Cardiac fibroblast (primary cell): ENCODE measurements around the gene DNM1.

ENCODE experiments used
- DNase-seq, 2 donors: peaks; one replicate each; pipeline versions ENCODE4 v3.0.0 to v3.0.0-alpha.2; 2010; ENCODE audit warnings: low read depth in 2 of 2
- H3K4me3 ChIP-seq, 2 donors: replicated peaks in 1 of 2; 1 replicate in 1 of 2; 2 replicates in 1 of 2; pipeline ENCODE4 v1.5.1; 2011; ENCODE audit warnings: low read depth in 2 of 2, low read length in 2 of 2, mild to moderate bottlenecking in 2 of 2, moderate library complexity in 1 of 2
- TF ChIP-seq, protein P1 (sequence below): IDR thresholded peaks from one replicate; pipeline ENCODE4 v1.5.1; 2011; ENCODE audit warnings: low read depth, mild to moderate bottlenecking, low read length, inconsistent platforms

The DNM1 gene

GRCh38 chr9:128185979-128186965, 16.9 kb upstream of the DNM1 start:
- H3K4me3 ChIP-seq, result no peak overlapping the region

DNA sequence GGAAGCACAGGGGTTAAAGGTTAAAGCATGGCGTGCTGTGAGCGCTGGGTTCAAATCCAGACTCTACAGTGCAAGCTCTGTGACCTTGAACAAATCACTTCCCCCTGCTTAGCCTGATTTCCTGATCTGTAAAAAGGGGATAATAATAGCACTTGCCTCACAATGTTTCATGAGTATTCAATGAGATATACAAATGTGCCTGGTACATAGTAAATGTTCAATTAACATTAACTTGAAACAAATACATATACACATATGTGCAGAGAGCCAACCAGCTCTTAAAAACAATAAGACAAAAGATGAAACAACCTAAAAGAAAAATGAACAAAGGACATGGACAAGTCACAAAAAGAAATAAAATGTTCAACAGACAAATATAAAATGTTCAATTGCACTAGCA, 15.8 kb upstream of the DNM1 start:
- no peak overlapping the region for H3K4me3 ChIP-seq
- DNase-seq, result no peak
- TF ChIP-seq, protein P1, sequence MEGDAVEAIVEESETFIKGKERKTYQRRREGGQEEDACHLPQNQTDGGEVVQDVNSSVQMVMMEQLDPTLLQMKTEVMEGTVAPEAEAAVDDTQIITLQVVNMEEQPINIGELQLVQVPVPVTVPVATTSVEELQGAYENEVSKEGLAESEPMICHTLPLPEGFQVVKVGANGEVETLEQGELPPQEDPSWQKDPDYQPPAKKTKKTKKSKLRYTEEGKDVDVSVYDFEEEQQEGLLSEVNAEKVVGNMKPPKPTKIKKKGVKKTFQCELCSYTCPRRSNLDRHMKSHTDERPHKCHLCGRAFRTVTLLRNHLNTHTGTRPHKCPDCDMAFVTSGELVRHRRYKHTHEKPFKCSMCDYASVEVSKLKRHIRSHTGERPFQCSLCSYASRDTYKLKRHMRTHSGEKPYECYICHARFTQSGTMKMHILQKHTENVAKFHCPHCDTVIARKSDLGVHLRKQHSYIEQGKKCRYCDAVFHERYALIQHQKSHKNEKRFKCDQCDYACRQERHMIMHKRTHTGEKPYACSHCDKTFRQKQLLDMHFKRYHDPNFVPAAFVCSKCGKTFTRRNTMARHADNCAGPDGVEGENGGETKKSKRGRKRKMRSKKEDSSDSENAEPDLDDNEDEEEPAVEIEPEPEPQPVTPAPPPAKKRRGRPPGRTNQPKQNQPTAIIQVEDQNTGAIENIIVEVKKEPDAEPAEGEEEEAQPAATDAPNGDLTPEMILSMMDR, result no peak

More at GRCh38 chr9:128185979-128186965, 16.9 kb upstream of the DNM1 start:
- DNase-seq, result no peak
- TF ChIP-seq, protein P1, result no peak

DNA sequence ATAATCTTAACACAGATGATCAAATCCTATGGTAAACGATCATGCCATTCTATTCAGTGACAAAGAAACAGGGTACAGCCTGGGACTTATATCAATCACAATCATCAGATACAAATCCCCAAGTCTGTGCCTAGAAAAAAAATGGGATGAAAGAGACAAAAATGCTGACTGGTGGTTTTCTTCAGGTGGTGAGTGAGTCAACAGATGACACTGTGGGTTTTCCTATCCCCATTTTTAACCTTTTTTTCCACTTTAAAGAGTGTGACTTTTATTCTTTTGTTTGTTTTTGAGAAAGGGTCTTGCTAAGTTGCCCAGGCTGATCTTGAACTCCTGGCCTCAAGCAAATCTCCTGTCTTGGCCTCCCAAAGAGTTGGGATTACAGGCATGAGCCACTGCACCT, 15.0 kb upstream of the DNM1 start:
- H3K4me3 ChIP-seq, result no peak overlapping the region
- TF ChIP-seq, protein P1, result no peak
- DNase-seq, result no peak

- no peak overlapping the region for H3K4me3 ChIP-seq
- DNase-seq, result no peak
- TF ChIP-seq, protein P1, result no peak
Measured at GRCh38 chr9:128190013-128190412, 13.2 kb upstream of the DNM1 start.

DNA sequence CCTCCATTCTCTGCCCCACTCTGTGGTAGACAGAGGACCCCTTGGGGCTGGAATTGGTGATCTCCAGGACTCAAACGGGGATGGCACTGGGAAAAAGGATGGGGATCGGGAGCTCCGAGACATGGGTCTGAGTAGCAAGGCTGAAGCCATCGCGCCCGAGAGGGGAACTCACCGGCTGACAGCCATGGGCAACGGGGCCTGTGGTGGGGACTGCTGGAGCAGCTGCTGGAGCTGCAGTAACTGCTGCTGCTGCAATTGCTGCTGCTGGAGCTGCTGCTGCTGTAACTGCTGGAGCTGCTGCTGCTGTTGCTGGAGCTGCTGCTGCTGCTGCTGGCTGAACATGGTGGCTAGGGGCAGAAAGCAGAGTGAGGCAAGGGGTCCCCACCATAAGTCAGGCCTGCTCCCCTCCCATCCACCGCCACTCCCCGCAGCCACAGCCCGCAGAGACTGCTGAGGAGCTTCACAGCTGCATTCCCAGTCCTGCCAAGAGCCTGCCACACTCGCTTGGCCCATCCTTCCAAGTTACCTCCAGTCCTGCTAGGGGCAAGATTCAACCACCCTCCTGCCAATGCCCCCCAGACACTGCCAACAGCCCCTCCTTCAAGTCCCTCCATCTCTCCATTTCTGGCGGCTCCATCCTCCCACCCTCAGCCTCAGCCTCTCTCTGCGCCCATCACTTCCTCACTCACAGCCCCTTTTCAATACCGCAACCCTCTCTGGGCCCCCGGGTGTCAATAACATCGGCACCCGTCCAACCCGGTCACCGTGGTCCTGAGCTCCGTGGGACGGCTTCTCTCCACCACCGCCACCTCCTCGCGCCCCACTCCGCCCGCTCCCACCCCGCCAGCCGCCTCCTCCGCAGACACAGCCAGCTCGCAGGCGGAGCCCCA, 12.4 kb upstream of the DNM1 start:
- peak overlapping the region; percentile 76 to 83 for H3K4me3 ChIP-seq
- DNase-seq, result peak in 1 of 2 donors; percentile 6
- TF ChIP-seq, protein P1, result no peak

DNA sequence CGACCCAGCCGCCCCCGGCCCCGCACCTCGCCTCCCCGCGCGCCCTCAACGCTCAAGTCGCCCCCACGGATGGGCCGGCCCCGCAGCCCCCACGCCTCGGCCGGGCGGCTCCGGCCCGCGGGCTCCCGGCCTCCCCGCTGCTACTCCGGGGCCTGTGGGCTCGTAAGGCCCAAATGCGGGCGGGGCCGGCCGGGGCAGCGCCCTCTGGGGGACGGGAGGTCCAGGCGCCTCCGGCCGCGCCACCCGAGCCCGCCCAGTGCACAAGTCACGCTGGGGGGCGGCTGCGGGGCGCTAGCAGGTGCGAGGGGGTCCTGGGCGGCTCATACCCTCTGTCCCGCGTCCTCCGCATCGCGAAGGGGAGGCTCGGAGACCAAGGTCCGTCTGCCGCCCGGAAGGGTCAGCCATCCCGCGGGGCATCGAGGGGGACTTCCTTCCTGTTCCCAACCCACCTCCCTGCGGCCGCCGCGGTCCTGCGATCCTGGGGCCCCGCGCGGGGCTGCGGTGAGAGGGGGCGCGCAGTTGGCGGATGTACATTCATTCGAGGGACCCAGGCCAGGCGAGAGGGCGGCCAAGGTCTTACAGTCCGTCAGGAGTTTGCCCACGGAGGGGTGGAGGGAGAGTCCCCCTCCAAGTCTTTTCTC, 11.7 kb upstream of the DNM1 start, which contains the start of gene CIZ1:
Gene CIZ1 (minus strand): TSS at position 167 of the 641 bp plus-strand sequence. CDS start 715 bp downstream, outside the sequence.
- H3K4me3 ChIP-seq, result peak within 1 kb of the TSS; percentile 76 to 83
- TF ChIP-seq, protein P1, result peak; percentile 20
- DNase-seq, result peak; percentile 77 to 86
